OCI-M1 (cell line): ENCODE measurements around the gene DNAH14.

Experiments
- DNase-seq: peaks from one replicate; lab custom pipeline; 2025; lab: John Stamatoyannopoulos, UW

DNAH14 gene

GRCh38 chr1:225428881-225429455 lies 499.5 kb downstream of the DNAH14 start:
- DNase-seq, result no peak

- DNase-seq, result no peak
Observed at GRCh38 chr1:225430301-225430700, 500.8 kb downstream of the DNAH14 start.

- DNase-seq, result no peak
Observed at GRCh38 chr1:225431081-225431863, 501.8 kb downstream of the DNAH14 start.

GRCh38 chr1:225434046-225434445 lies 504.6 kb downstream of the DNAH14 start:
- DNase-seq, result no peak

- DNase-seq, result no peak
Observed at GRCh38 chr1:225435076-225435475, 505.6 kb downstream of the DNAH14 start.

GRCh38 chr1:225435487-225435886 lies 506.0 kb downstream of the DNAH14 start:
- no peak for DNase-seq

- DNase-seq, result no peak
Observed at GRCh38 chr1:225435957-225436392, 506.5 kb downstream of the DNAH14 start.

GRCh38 chr1:225437710-225438437 lies 508.4 kb downstream of the DNAH14 start:
- DNase-seq, result peak; percentile 49

GRCh38 chr1:225440380-225441221 lies 511.1 kb downstream of the DNAH14 start:
- no peak for DNase-seq

- peak; percentile 43 for DNase-seq
Observed at GRCh38 chr1:225441314-225442122, 512.0 kb downstream of the DNAH14 start.

- DNase-seq, result no peak
Observed at GRCh38 chr1:225442123-225442505, 512.6 kb downstream of the DNAH14 start.

GRCh38 chr1:225445639-225446594 lies 516.4 kb downstream of the DNAH14 start:
- DNase-seq, result peak; percentile 48

- no peak for DNase-seq
Observed at GRCh38 chr1:225446595-225446960, 517.1 kb downstream of the DNAH14 start.

- no peak for DNase-seq
Observed at GRCh38 chr1:225446981-225447615, 517.6 kb downstream of the DNAH14 start.

- no peak for DNase-seq
Observed at GRCh38 chr1:225447650-225448089, 518.2 kb downstream of the DNAH14 start.

- DNase-seq, result no peak
Observed at GRCh38 chr1:225448146-225448805, 518.8 kb downstream of the DNAH14 start.
